Hepatocyte (in vitro differentiated cells): ENCODE results near the gene ITGA1. TPM values are rescaled to one million over a fixed set of nuclear protein-coding genes. Genes with fewer than 3 reads are reported as not detected.

ENCODE experiments used
- DNase-seq: peaks from one replicate; pipeline ENCODE4 v3.0.0-alpha.2; 2016; ENCODE audit warnings: low spot score
- H2AFZ ChIP-seq: fragments of 200-600 bp; sonication (generic); 2 replicates; pipeline ENCODE4 v1.6.0; 2016; ENCODE audit warnings: antibody characterized with exemption, mild to moderate bottlenecking
- H3K27ac ChIP-seq: fragments of 200-600 bp; sonication (generic); 2 replicates; pipeline ENCODE4 v1.5.1; 2016; ENCODE audit warnings: mild to moderate bottlenecking
- H3K27me3 ChIP-seq: fragments of 200-600 bp; sonication (generic); 2 replicates; pipeline ENCODE4 v1.6.1; 2016
- H3K36me3 ChIP-seq: fragments of 200-600 bp; sonication (generic); replicated peaks from 2 replicates; pipeline ENCODE4 v1.5.1; 2016; ENCODE audit warnings: low read depth; ENCODE audit not compliant: insufficient read depth
- H3K4me1 ChIP-seq: fragments of 200-600 bp; sonication (generic); 2 replicates; pipeline ENCODE4 v1.5.1; 2016; ENCODE audit warnings: mild to moderate bottlenecking, moderate library complexity; ENCODE audit not compliant: insufficient read depth
- H3K4me2 ChIP-seq: fragments of 200-600 bp; sonication (generic); 2 replicates; pipeline ENCODE4 v1.6.0; 2016
- H3K4me3 ChIP-seq: fragments of 200-600 bp; sonication (generic); 2 replicates; pipeline ENCODE4 v1.5.1; 2016; ENCODE audit warnings: mild to moderate bottlenecking
- H3K79me2 ChIP-seq: fragments of 200-600 bp; sonication (generic); 2 replicates; pipeline ENCODE4 v1.6.0; 2017; ENCODE audit warnings: mild to moderate bottlenecking
- H3K9me2 ChIP-seq: fragments of 200-600 bp; sonication (generic); replicated peaks from 2 replicates; pipeline ENCODE4 v1.6.0; 2017; ENCODE audit warnings: mild to moderate bottlenecking; ENCODE audit not compliant: insufficient read depth
- H3K9me3 ChIP-seq: fragments of 200-600 bp; sonication (generic); 2 replicates; pipeline ENCODE4 v1.5.1; 2016; ENCODE audit warnings: low read depth, mild to moderate bottlenecking
- H4K20me1 ChIP-seq: fragments of 200-600 bp; sonication (generic); 2 replicates; pipeline ENCODE4 v1.6.0; 2016; ENCODE audit warnings: mild to moderate bottlenecking; ENCODE audit not compliant: insufficient read depth, poor library complexity, severe bottlenecking
- CTCF ChIP-seq: fragments of 200-600 bp; sonication (generic); IDR thresholded peaks from 2 replicates; pipeline ENCODE4 v1.5.1; 2016; ENCODE audit warnings: antibody characterized with exemption, mild to moderate bottlenecking; ENCODE audit not compliant: poor library complexity
- EZH2 ChIP-seq: fragments of 200-600 bp; sonication (generic); IDR thresholded peaks from 2 replicates; pipeline ENCODE4 v1.6.1; 2016; ENCODE audit warnings: antibody characterized with exemption, mild to moderate bottlenecking, borderline replicate concordance
- EZH2phosphoT487 ChIP-seq: fragments of 200-600 bp; sonication (generic); IDR thresholded peaks from one replicate; pipeline ENCODE4 v1.6.1; 2018; ENCODE audit warnings: antibody characterized with exemption, mild to moderate bottlenecking, low read depth, moderate library complexity; ENCODE audit not compliant: unreplicated experiment, severe bottlenecking
- WGBS: methylation state at CpG from one replicate; pipeline ENCODE4 v1.1.6; 2016; ENCODE audit warnings: low lambda C conversion rate; ENCODE audit errors: missing lambda C conversion rate; 5-methylcytosine and 5-hydroxymethylcytosine counted together
- polyA plus RNA-seq: library from polyadenylated mRNA; unstranded; fragments of >200 nt; fragmentation: Nextera tagmentation; extraction: Ambion mirVana; gene quantifications from 2 replicates; pipeline ENCODE4 v1.2.1, GENCODE V29; 2016
- total RNA-seq: library from RNA; depleted of rRNA; stranded (reverse); fragments of >200 nt; gene quantifications from 2 replicates; pipeline ENCODE4 v1.2.3, GENCODE V29; 2014

ITGA1 gene
- total and polyA plus RNA-seq, 2 experiments from 2014 or later = 15.0 to 40.3 TPM

- H3K4me2 ChIP-seq = no peak overlapping the region
- 68% methylated on average over 4 of the region's 4 CpGs for WGBS
Observed at GRCh38 chr5:52947208-52947607, 159.5 kb downstream of the ITGA1 start.

GRCh38 chr5:52947851-52948250, 160.1 kb downstream of the ITGA1 start:
- H3K4me1 ChIP-seq = no peaks in the 10 kb centered on the region
- no peaks in the 10 kb centered on the region for H3K27me3 ChIP-seq
- no peaks in the 10 kb centered on the region for H3K79me2 ChIP-seq
- no peak for TF ChIP-seq CTCF
- TF ChIP-seq EZH2phosphoT487 = no peak
- TF ChIP-seq EZH2 = no peak
- no peaks in the 10 kb centered on the region for H3K9me2 ChIP-seq
- DNase-seq = no peak
- H3K4me3 ChIP-seq = no peak overlapping the region
- no peaks in the 10 kb centered on the region for H3K9me3 ChIP-seq
- no peaks in the 10 kb centered on the region for H3K36me3 ChIP-seq
- no peak overlapping the region for H3K4me2 ChIP-seq
- no peaks in the 10 kb centered on the region for H4K20me1 ChIP-seq
- no peak overlapping the region for H3K27ac ChIP-seq
- H2AFZ ChIP-seq = no peak overlapping the region

More at GRCh38 chr5:52947208-52947607, 159.5 kb downstream of the ITGA1 start:
- H3K79me2 ChIP-seq = no peaks in the 10 kb centered on the region
- no peak for DNase-seq
- H3K27ac ChIP-seq = no peak overlapping the region
- H3K4me3 ChIP-seq = no peak overlapping the region
- TF ChIP-seq EZH2 (no peak), EZH2phosphoT487 (no peak), CTCF (no peak)
- no peaks in the 10 kb centered on the region for H3K4me1 ChIP-seq
- no peaks in the 10 kb centered on the region for H3K36me3 ChIP-seq
- no peaks in the 10 kb centered on the region for H4K20me1 ChIP-seq
- H3K9me3 ChIP-seq = no peaks in the 10 kb centered on the region
- H2AFZ ChIP-seq = no peak overlapping the region
- H3K27me3 ChIP-seq = no peaks in the 10 kb centered on the region
- no peaks in the 10 kb centered on the region for H3K9me2 ChIP-seq

- H3K36me3 ChIP-seq = no peaks in the 10 kb centered on the region
- H3K79me2 ChIP-seq = no peaks in the 10 kb centered on the region
- no peaks in the 10 kb centered on the region for H3K9me3 ChIP-seq
- TF ChIP-seq CTCF = peak; percentile 88
- no peak for TF ChIP-seq EZH2phosphoT487
- TF ChIP-seq EZH2 = no peak
- no peaks in the 10 kb centered on the region for H4K20me1 ChIP-seq
- 24% methylated on average over 1 of the region's 1 CpG for WGBS
- no peak overlapping the region for H3K4me2 ChIP-seq
- H3K27me3 ChIP-seq = no peaks in the 10 kb centered on the region
- H3K4me3 ChIP-seq = no peak overlapping the region
- peak overlapping the region; percentile 63 for H2AFZ ChIP-seq
- peak; percentile 77 for DNase-seq
- no peaks in the 10 kb centered on the region for H3K9me2 ChIP-seq
- H3K27ac ChIP-seq = no peak overlapping the region
- no peaks in the 10 kb centered on the region for H3K4me1 ChIP-seq
Observed at GRCh38 chr5:52948418-52949076, 160.8 kb downstream of the ITGA1 start.

GRCh38 chr5:52950686-52951085, 163.0 kb downstream of the ITGA1 start:
- no peaks in the 10 kb centered on the region for H3K9me3 ChIP-seq
- TF ChIP-seq EZH2phosphoT487 = no peak
- TF ChIP-seq EZH2 = no peak
- TF ChIP-seq CTCF = no peak
- H4K20me1 ChIP-seq = no peaks in the 10 kb centered on the region
- no peak overlapping the region for H3K4me3 ChIP-seq
- WGBS = 94% methylated on average over 3 of the region's 3 CpGs
- H3K36me3 ChIP-seq = no peaks in the 10 kb centered on the region
- H3K4me2 ChIP-seq = no peak overlapping the region
- H3K27me3 ChIP-seq = no peaks in the 10 kb centered on the region
- DNase-seq = no peak
- no peaks in the 10 kb centered on the region for H3K9me2 ChIP-seq
- H2AFZ ChIP-seq = no peak overlapping the region
- no peaks in the 10 kb centered on the region for H3K79me2 ChIP-seq
- no peaks in the 10 kb centered on the region for H3K4me1 ChIP-seq
- H3K27ac ChIP-seq = no peak overlapping the region
